ENCODE measurements around the gene CYB5A.

DNA sequence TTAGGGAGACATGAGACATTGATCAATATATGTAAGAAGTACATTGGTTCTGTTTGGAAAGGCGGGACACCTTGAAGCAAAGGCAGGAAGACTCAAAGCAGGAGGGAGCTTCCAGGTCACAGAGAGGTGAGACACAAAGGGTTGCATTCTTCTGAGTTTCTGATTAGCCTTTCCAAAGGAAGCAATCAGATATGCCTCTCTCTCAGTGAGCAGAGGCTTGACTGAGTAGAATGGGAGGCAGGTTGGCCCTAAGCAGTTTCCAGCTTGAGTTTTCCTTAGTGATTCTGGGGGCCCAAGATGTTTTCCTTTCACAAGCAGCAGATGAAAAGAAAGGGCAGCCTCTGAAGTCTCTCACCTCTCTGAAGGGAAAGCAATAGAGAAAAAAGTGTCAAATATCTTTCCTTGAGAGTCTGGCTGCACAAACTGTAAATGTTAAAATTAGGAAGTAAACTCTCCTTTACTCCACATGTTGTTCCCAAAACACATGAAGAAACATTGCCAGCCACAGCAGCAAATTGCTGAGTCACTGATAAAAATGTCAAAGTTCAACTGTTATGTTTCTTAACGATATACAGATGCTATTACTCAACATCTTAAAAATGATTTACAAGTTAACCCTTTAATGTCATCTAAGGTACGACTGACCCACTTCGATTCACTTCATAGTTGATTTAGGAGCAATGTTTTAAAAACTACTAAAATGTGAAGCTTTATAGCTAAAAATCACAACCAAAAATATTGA, 40.3 kb downstream of the CYB5A start:
- TF ChIP-seq, protein P1, sequence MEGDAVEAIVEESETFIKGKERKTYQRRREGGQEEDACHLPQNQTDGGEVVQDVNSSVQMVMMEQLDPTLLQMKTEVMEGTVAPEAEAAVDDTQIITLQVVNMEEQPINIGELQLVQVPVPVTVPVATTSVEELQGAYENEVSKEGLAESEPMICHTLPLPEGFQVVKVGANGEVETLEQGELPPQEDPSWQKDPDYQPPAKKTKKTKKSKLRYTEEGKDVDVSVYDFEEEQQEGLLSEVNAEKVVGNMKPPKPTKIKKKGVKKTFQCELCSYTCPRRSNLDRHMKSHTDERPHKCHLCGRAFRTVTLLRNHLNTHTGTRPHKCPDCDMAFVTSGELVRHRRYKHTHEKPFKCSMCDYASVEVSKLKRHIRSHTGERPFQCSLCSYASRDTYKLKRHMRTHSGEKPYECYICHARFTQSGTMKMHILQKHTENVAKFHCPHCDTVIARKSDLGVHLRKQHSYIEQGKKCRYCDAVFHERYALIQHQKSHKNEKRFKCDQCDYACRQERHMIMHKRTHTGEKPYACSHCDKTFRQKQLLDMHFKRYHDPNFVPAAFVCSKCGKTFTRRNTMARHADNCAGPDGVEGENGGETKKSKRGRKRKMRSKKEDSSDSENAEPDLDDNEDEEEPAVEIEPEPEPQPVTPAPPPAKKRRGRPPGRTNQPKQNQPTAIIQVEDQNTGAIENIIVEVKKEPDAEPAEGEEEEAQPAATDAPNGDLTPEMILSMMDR (IDR thresholded peaks at IDR 0.05): no peak
- no peak for TF ChIP-seq POLR2A (IDR thresholded peaks at IDR 0.05)
